Left cardiac atrium (tissue), 4 donors: Measurements from ENCODE around the gene FBXL22. TPM values are rescaled to one million over a fixed set of nuclear protein-coding genes. Genes with fewer than 3 reads are reported as not detected.

Experiments used
- ATAC-seq, 2 donors: fragments of 200-7000 bp; cut with Tn5 transposase; one replicate each; pipeline ENCODE4 v1.9.1; 2020; ENCODE audit warnings: mild to moderate bottlenecking in 2 of 2, moderate library complexity in 2 of 2
- DNase-seq: peaks from one replicate; pipeline ENCODE4 v3.0.0-alpha.2; 2020
- intact Hi-C, 2 donors: fragments of 100-400 bp; cut with DNase I; formaldehyde crosslinking; loops; one replicate each; pipeline versions ENCODE4 v1.14.1 to v1.15.1; 2022 to 2023
- total RNA-seq, 2 donors: library from RNA; stranded (reverse); fragmentation: NEBNext Ultra II Directional; extraction: Animal tissue kit (Norgen Biotek cat#: 25700); gene quantifications; one replicate each; pipeline ENCODE4 v1.2.1, GENCODE V29; 2021
- donor health status: DM: no; HTN: yes; CAD: no.
- donor health status: DM: no; HTN: yes; CAD: no; lungs with severe emphysema.
- donor health status: DM: yes; HTN: yes; CAD: no.
- donor health status: Dilated cardiomyopathy.

Gene FBXL22
- total RNA-seq, 2 donors from 2014 or later: 14.9 to 24.2 TPM

DNA sequence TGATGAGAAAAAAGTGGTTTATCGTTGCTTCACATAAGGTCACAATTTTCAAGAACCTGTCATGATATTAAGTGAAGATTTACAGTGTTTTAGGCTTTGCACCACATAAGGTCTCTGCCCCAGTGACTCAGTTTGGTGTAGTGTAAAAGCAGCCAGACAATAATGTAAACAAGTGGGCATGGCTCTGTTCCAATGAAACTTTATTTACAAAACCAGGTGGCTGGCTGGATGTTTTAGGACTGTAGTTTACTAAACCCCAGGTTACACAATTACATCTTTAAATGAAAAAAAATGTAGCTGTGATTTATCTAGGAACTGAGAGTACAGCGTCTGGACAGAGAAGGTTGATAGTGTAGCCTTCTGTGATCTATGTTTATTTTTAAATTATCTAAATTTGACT is 9.7 kb upstream of the FBXL22 start:
- DNase-seq (no peak), ATAC-seq (no peak)
- intact Hi-C loops: no loop called here

DNA sequence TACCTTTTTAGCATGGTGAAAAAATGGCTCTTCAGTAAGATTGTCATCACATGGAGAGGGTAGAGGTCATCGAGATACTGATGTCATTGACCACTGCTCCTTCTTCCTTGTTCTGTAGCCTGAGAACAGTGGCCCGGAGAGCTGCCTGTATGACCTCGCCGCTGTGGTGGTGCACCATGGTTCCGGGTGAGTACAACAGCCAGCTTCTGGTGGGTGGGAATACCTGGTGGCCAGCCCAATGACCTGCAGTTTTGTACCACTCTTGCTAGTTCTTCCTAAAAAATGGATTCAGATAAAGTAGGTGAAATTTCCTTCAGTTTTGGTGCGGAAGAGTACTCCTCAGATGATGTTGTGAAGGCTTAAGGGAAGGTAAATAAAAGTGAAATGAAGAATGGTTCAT is 8.4 kb upstream of the FBXL22 start:
- no peak for DNase-seq
- no peak for ATAC-seq
- intact Hi-C loops: no loop called here

DNA sequence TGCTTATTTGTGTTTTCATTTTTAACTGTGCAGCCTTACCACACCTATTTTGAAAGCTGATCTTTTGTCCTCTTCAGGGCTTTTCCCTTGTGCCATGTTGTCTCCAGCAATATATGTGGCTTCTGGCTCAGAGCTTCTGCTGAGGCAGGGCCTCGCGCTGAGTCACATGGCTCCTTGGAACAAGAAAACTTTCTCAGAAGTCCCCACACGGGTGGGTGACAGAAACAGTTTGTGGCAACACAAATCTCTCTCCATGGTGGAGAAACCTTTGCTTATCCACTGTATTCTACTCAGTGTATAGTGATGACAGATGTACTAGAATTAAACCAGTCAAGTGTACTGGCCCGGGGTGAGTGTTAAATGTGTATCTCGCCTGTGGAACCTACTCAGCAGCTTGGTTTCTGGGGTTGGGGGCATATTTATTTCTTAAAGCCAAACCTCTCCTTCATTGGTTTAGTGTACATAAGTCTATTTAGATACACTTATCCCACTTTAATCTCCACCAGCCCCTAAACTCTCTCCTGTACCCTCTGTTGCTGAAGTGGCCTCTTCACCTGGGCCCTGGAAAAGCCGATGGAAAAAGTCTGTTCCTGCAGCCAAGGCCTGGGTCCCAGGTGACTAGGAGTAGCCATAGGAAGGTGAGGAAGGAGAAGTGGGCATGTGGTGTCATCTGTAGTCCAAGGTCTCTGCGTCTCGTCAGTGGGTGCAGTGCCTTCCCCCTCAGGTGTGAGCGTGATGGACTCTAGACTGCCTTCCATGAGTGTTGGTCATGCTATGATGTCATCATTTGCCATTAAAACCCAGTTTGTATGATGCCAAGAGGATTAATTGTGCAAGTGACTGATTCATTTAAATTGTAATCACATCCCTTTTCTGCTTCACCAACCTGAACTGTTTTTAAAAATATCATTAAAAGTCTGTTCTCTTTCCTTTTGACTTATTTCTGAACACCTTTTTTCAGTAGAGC is 3.2 kb upstream of the FBXL22 start:
- intact Hi-C loops: loop anchor here in 1 of 2 donors (10.0 kb wide), 1 partner anchor 309 kb away; no protein-coding TSS in a partner anchor
- ATAC-seq (no peak), DNase-seq (no peak)

DNA sequence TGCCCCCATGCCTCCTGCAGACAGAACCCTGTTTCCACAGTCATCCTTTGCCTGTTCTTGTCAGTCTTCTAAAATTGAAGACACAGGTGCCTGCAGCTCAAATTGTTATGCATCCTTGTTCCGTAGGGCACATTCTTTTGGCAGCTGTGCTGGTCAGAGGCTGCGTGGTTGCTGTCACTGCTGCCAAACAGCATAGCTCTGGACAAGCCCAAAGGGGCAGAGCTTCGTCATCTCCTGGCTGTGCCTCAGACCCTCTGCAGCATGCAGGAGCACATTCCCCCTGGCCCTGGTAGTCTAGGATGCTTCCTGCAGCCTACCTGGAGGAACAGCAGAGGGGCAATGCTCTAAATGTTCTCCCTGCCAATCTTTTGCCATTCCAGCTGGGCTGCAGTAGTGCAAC is 2.1 kb upstream of the FBXL22 start:
- DNase-seq: no peak
- intact Hi-C loops: loop anchor here in 1 of 2 donors (5.0 to 10.0 kb wide), 3 partner anchors 108 to 310 kb away; no protein-coding TSS in a partner anchor
- ATAC-seq: peak in 1 of 2 donors; percentile 14

DNA sequence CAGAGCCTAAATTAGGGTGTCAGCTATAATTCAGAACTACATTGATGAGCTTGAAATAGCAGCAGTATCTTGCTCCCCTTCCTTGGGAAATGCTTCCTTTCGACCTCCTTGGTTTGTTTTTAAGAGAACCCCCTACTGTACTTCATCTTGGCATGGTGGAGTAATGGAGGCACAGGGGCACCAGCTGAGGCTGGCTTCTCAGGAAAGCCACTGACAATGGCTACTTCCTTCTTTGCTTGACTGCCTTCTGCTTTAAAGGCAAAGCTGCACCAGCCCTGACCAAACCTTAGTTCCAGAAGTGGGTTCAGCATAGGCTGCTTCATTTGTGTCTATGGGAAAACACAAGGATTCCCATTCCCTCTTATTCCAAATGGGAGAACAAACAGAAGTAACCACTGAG is 1.5 kb upstream of the FBXL22 start:
- intact Hi-C loops: loop anchor here in 1 of 2 donors (5.0 to 10.0 kb wide), 3 partner anchors 108 to 311 kb away; no protein-coding TSS in a partner anchor
- DNase-seq (no peak), ATAC-seq (no peak)

DNA sequence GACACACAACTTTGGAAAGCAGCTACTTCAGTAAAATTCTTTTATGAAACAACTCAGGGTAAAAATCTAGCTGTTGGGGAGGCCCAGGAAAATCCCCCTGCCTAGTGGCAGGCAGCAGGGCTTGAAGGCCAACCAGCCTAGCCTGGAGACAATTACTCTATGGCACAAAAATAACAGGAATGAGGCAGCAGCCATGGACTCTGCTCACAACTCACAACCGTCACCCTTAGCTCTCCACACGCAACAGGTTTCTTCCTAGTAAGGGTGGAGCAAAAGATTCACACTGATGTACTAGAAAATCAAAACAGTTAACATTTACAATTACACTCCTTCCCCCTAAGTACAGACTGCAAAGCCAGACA is 530 bp upstream of the FBXL22 start:
- intact Hi-C loops: loop anchor here in 1 of 2 donors (5.0 to 10.0 kb wide), 3 partner anchors 109 to 312 kb away; no protein-coding TSS in a partner anchor
- ATAC-seq: peak in 1 of 2 donors; percentile 0
- no peak for DNase-seq

DNA sequence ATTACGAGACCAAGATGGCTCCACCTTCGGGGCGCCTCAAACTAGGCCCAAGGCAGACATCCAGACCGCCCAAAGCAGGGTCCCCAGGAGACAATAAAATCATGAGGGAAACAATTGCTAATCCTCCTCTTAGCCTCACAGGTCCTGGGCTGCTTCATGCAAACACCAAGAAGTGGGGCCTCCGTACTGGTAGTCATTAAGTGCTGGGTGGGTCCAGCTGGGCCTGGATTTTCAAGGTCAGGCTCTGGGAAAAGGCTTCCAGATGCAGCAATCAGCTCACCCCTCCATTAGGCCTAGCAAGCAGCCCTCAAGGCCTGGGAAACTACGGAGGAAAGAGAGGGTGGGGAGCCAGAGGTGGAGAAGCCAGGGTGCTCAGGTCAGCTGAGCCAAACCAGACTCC is 634 bp downstream of the FBXL22 start:
- ATAC-seq: no peak
- intact Hi-C loops: loop anchor here in 1 of 2 donors (2.0 to 10.0 kb wide), 4 partner anchors 93 to 313 kb away; partner anchors contain the start of gene USP3

DNA sequence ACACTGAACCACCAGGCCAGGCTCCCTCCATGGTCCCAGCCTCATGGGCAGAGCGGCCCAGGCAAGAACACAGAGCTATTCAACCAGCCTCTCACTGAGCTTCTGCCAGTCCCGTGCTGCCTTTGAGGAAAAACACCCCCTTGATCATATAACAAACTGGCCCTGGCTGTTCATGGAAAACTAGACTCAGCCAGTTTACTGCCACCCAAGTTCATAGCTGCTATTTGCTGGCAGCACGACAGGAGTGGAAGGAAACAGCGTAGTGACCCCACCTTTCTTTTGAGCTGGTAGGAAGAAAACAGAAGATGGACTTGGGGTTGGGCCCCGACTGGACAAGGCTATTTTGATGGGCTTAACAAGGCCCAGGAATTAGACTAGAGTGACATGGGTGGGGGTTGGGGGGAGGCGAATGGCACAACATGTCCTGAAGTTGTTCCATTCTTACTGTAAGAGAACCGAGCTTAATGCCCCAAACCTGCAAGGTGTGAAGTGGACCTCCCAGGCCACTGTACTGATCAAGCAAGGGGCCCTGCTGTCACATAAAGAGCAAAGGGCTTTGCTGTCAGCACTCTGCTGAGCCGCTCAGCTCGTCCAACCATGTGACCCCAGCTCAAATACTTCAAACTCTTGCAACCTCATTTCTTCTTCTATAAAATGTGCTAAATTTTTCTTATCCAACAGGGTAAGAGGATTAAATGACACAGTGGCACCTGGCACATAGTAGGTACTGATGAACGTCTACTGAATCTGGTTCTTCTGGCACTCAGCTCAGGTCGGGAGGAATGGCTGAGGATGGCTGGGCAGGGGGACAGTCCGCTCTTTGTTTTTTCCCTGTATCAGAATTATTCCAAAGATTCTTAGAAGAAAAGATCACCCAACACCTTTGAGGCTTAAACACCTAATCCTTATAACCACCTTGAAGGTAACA is 1.6 kb downstream of the FBXL22 start:
- ATAC-seq (no peak), DNase-seq (peak; percentile 61)
- intact Hi-C loops: loop anchor here in 1 of 2 donors (2.0 to 10.0 kb wide), 4 partner anchors 94 to 314 kb away; partner anchors contain the start of gene USP3

More for the DNA sequence above, 634 bp downstream of the FBXL22 start:
- DNase-seq: no peak

DNA sequence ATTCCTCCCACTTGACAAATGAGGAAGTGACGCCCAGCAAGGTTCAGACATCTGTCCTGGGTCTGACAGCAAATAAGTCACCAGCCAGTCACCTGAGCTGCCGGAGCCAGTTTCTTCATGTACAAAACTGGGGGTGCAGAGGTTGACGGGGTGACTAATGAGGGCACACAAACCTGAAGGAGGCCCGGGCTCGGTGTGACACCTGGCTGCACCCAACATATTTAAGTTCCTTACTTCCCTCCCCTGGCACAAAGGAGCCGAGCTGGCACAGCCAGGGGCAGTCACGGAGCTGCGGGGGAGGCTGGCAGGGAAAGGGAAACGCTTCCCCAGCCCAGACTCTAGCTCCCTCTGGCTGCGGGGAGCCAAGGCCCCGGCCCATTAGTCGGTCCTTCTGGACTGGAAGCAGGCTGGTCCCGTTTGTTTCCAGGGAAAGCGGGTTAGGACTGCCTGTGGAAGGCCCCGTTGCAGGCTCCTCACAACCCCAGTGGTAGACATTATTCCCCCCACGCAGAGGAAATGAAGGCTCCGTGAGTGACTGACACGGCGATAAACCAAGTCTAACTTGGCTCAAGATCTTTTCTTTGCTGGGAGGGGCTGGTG is 2.3 kb downstream of the FBXL22 start:
- intact Hi-C loops: loop anchor here in 1 of 2 donors (2.0 to 10.0 kb wide), 4 partner anchors 95 to 315 kb away; partner anchors contain the start of gene USP3
- peak; percentile 66 for DNase-seq

DNA sequence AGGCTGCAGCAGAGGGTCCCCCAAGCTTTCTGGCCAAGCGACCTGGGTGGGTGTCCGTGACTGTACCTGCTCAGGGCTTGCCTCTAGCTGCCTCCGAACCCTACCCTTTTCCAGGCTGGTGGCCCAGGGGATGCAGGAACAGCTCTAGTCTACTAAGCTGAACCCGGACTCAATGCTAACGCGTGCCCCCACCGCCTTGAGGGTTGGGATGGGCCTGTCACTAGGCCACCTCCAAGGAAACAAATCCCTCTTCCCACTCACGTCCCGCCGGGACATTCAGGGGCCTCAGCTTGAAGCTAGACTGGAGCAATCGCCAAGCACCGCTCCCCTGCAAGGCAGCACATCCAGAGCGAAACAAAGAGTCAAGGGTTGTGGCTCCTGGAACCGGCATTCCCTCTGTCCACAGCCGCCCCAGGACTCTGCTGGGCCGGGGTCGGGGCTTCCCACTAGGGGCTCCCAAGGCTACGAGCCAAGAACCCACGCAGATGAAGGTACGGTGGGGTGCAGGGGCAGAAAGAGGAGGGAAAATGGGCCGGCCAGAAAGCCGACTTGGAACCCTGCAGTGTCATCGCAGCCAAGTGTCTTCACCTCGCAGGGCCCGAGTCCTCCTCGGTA is 2.9 kb downstream of the FBXL22 start:
- intact Hi-C loops: no loop called here
- ATAC-seq (peak; percentile 16), DNase-seq (peak; percentile 57)

More for the DNA sequence above, 2.3 kb downstream of the FBXL22 start:
- ATAC-seq: peak; percentile 36 to 44

DNA sequence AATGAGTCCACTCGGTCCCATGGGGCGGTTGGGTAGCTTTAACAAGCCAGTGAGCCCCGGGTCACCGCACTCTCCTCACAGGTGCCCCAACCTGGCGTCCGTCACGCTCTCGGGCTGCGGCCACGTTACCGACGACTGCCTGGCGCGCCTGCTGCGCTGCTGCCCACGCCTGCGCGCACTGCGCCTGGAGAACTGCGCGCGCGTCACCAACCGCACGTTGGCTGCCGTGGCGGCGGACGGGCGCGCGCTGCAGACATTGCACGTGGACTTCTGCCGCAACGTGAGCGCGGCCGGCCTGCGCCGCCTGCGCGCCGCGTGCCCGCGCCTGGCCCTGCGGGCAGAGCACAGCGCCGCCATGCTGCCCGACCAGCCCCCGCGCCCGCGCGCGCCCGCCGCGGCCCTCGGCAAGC is 3.4 kb downstream of the FBXL22 start:
- peak; percentile 94 for DNase-seq
- ATAC-seq: peak; percentile 79 to 82
- intact Hi-C loops: no loop called here

DNA sequence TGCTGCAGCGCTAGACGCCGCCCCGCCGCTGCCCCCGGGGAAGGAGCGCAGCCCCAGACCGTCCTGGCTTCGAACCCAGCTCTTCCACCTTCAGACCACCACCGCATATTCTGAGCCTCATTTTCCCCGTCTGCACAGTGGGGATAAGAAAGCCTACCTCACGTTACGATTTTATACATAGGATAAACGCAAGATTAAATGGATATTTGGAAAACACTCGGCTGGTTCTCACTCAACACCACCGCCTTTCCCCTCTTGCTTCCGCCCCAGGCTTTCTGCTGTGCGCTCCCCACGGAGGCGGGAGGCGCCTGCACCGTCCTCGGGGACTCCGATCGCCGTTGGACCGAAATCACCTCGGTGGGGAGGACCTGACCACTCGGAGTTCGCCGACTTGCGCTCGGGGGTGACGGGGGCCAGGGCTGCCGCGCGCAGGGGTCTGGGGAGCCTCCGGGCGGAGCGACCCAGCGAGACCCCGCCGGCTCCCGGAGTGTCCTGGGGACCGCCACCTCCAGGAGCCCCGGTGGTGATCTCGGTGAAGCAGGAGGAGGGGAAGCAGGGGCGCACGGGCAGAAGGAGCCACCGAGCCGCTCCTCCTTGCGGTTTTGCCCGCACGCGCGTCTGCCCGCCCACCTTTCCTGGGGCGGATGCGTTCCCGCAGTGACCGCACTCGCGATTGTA is 4.0 kb downstream of the FBXL22 start:
- ATAC-seq (peak; percentile 2 to 3), DNase-seq (peak; percentile 49)
- intact Hi-C loops: no loop called here

DNA sequence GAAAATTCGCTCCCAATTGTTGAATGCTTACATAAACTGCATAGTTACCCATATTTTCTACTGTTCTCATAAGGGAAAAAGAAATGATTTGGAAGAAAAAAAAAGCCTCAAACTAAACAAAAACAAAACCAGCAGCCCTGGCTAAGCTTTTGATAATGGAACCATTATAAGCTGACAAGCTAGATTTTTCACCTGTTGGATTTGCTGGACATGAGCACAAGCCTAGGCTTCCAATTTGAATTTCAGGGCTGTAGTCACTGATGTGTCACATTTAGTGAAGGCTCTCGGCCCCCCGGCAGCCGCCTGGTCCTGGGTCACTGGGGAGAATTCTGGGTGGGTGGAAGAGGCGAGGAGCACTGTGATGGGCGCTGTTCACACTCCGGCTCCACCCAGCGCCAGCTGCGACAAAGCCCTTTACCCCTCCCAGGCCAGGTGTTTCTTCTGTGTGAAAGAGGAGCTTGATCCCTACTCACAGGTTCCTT is 4.6 kb downstream of the FBXL22 start:
- no peak for ATAC-seq
- intact Hi-C loops: no loop called here
- DNase-seq: no peak

DNA sequence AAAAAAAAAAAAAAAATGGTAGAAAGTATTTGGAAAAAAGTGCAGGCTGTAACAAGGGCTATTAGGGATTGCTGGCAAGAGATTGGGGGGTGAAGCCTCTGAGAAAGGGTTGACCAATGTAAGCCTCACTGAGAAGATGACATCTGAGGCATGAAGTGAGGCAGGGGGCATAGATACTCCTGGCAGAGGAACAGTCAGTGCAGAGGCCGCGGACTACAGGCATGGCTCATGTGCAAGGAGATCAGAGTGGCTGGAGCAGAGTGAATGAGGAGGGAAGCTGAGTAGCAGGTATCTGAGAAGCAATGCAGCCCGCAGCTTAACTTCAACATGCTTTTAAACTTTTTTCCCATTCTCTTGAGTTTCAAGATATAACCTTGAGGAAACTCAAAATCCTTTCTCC is 5.4 kb downstream of the FBXL22 start:
- ATAC-seq: no peak
- no peak for DNase-seq
- intact Hi-C loops: no loop called here

DNA sequence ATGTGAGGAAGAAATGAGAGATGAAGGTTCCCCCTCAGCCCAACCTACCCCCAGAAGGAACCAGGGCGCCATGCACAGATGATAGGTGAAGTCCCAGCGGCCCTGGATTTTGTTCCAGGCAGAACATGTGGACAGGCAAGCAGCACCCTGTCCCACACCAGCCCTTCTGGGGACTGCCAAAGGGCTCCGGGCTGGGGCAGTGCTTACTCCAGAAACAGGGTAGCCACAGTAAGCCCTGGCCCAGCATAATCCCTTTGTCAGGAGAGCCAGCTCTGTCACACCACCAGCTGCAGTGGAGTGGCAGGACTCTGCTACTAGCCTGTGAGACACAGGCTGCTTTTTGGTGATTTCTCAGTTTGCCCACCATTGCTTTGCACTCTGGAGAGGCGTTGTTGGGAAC is 6.3 kb downstream of the FBXL22 start:
- ATAC-seq: no peak

DNA sequence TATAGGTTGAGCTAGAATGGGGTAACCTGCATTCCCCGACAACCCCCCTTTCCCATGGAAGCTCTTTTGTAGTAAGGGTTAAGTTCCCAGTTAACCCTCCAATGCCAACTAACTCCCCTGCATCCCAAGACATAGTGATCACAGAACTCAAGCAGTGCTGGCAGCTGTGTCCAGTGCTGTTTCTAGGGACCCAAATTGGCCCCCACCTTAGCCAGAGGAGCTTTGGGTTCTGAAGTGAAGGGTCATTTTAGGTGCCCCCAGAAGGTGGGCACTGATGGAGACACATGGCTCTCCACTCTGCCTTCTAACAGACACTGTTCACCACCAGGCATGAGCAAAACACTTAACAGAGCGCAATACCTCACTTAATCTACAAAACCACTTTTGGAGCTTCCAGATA is 7.1 kb downstream of the FBXL22 start:
- ATAC-seq: no peak
- intact Hi-C loops: no loop called here
- DNase-seq: no peak

More for the DNA sequence above, 6.3 kb downstream of the FBXL22 start:
- intact Hi-C loops: no loop called here
- DNase-seq: no peak

DNA sequence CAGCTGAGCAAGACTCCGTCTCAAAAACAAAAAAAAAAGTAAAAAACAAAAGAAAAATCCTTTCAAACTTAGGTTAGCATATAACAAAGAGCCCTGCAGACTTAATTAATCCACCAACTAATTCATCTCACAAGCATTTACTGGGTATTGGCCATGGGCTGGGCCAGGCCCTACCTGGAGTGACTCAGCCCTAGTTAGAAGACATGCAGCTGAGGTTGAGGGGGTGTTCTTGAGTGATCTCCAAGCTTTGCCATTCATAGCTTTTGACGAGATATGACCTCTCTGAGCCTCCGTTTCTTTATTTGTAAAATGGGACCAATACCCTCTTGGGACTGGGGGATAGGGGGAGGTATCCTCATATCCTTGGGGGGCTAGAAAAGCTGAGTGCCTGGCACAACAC is 7.8 kb downstream of the FBXL22 start:
- no peak for ATAC-seq
- DNase-seq: no peak
- intact Hi-C loops: no loop called here

DNA sequence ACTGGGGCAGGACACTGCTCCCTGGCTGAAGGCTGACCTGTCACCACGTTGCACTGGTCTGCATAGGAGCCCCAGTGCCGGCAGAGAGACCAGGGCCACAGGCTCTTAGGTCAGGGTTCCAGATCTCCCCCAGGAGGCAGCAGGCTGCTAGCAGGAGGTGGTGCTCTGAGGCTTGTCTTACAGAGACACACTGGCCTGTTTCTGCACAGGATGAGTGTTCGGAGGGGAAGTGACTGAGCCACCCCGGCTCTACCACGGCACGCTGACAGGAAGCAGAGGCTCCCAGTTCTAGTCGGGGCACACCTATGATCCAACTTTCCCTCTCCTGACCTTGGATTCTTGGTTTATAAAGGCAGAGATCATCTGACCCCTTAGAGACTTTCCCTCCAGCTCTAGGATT is 8.6 kb downstream of the FBXL22 start:
- ATAC-seq (no peak), DNase-seq (no peak)
- intact Hi-C loops: no loop called here
